ENCODE results near the gene GAK. TPM values are rescaled to one million over a fixed set of nuclear protein-coding genes. Genes with fewer than 3 reads are reported as not detected.
A peak's percentile ranks its signal among the peaks of the same experiment; 100 is the strongest.

The GAK gene
- total and polyA plus RNA-seq, 7 donors = 20.9 to 55.8 (median 36.4) TPM

- Histone ChIP-seq H3K36me3 (ENCODE audit: insufficient read depth in 1 of 2, low read depth in 1 of 2) (no peaks in the 10 kb centered on the region), H3K27ac (no peak overlapping the region), H3K27me3 (ENCODE audit: insufficient read depth in 3 of 3, low read length in 2 of 3) (peaks cover 0 to 90% (median 36%) of the 10 kb centered on the region in 3 donors), H3K4me1 (no peaks in the 10 kb centered on the region), H3K9me3 (no peaks in the 10 kb centered on the region), H3K4me3 (no peak overlapping the region)
- no peak for TF ChIP-seq CTCF (IDR thresholded peaks at IDR 0.05)
- intact Hi-C loops (cut with DNase I) = no loop called here
- DNase-seq = peak in 1 of 2 donors; percentile 34
- 63 to 68% (median 66%) methylated on average over 21 of the region's 21 CpGs for WGBS, 3 donors
- ATAC-seq = no peak
Observed at GRCh38 chr4:823176-823760, 108.8 kb downstream of the GAK start.

GRCh38 chr4:822361-823175 lies 109.5 kb downstream of the GAK start:
- Histone ChIP-seq H3K36me3 (ENCODE audit: insufficient read depth in 1 of 2, low read depth in 1 of 2) (no peaks in the 10 kb centered on the region), H3K9me3 (no peaks in the 10 kb centered on the region), H3K27me3 (ENCODE audit: insufficient read depth in 3 of 3, low read length in 2 of 3) (peaks cover 0 to 90% (median 37%) of the 10 kb centered on the region in 3 donors), H3K4me3 (no peak overlapping the region), H3K27ac (no peak overlapping the region), H3K4me1 (no peaks in the 10 kb centered on the region)
- intact Hi-C loops (cut with DNase I) = no loop called here
- no peak for ATAC-seq
- 40 to 47% (median 43%) methylated on average over 24 of the region's 24 CpGs for WGBS, 3 donors
- peak in 1 of 2 donors; percentile 28 for DNase-seq
- no peak for TF ChIP-seq CTCF (IDR thresholded peaks at IDR 0.05)

DNA sequence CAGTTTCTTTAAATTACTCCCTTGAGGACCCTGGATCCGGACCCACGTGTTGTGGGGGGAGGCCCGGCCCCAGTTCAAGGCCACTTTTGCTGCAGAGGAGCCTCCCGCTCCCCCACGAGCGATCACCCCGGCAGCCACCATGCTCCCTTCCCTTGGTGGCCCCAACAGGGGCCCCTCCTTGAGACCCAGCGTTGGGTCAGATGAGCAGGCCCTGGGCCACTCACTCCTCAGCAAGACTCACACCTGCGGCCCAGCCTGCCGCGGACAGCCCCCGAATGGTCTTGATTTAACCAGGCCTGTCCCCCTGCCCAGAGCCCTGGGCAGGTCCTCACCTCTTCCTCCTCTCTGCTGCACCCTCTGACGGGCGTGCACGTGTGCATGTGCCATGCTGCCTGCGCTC lies 110.5 kb downstream of the GAK start:
- Histone ChIP-seq H3K27me3 (ENCODE audit: insufficient read depth in 3 of 3, low read length in 2 of 3) (peaks cover 0 to 84% (median 37%) of the 10 kb centered on the region in 3 donors), H3K4me1 (no peaks in the 10 kb centered on the region), H3K27ac (no peak overlapping the region), H3K4me3 (no peak overlapping the region), H3K36me3 (ENCODE audit: insufficient read depth in 1 of 2, low read depth in 1 of 2) (no peaks in the 10 kb centered on the region), H3K9me3 (no peaks in the 10 kb centered on the region)
- WGBS, 3 donors = 70 to 73% (median 73%) methylated on average over 13 to 16 of the region's 16 CpGs
- DNase-seq (peak in 1 of 2 donors; percentile 38), ATAC-seq (no peak)
- TF ChIP-seq CTCF (IDR thresholded peaks at IDR 0.05) = no peak
- intact Hi-C loops (cut with DNase I) = no loop called here

- TF ChIP-seq CTCF (IDR thresholded peaks at IDR 0.05) = no peak
- H3K9me3 ChIP-seq = no peaks in the 10 kb centered on the region
- H3K27ac ChIP-seq = no peak overlapping the region
- no peaks in the 10 kb centered on the region for H3K4me1 ChIP-seq
- ATAC-seq (no peak), DNase-seq (peak in 1 of 2 donors; percentile 23)
- peaks cover 0 to 86% (median 37%) of the 10 kb centered on the region in 3 donors for H3K27me3 ChIP-seq (ENCODE audit: insufficient read depth in 3 of 3, low read length in 2 of 3)
- no peak overlapping the region for H3K4me3 ChIP-seq
- intact Hi-C loops (cut with DNase I) = no loop called here
- no peaks in the 10 kb centered on the region for H3K36me3 ChIP-seq (ENCODE audit: insufficient read depth in 1 of 2, low read depth in 1 of 2)
- WGBS, 3 donors = 77 to 82% (median 78%) methylated on average over 22 of the region's 22 CpGs
Observed at GRCh38 chr4:821181-821591, 110.9 kb downstream of the GAK start.
